ENCODE data around the gene GALNT10. TPM values are rescaled to one million over a fixed set of nuclear protein-coding genes. Genes with fewer than 3 reads are reported as not detected.

The GALNT10 gene
- total and polyA plus RNA-seq, 9 of the 15 experiments (the other 6 are each of a cell fraction or from before 2014, with no cell fraction given) = 4.6 to 37.1 (median 13.3) TPM

- no peak overlapping the region for H2AFZ ChIP-seq (ENCODE audit: low read depth, low read length)
- POLR2A ChIA-PET = interaction anchor here (1.0 to 1.1 kb wide), 2 partner anchors 9 to 331 kb away, joined by 3 read pairs; no protein-coding TSS in a partner anchor
- no peak overlapping the region for H3K4me2 ChIP-seq (ENCODE audit: insufficient read depth, low read length)
- 0 out of 4 replicates have a peak overlapping the region, but pooled peaks of 1 of the 2 experiments have one; percentile 4 for H3K9ac ChIP-seq (ENCODE audit: insufficient read depth in 1 of 2, low read depth in 2 of 2, low read length in 2 of 2)
- peak; percentile 43 for TF ChIP-seq FOSL1 (tag; conservative IDR thresholded peaks at IDR 0.05)
- peak; percentile 56; the same call in 1 of the 2 replicates for TF ChIP-seq NFE2 (IDR thresholded peaks at IDR 0.05; ENCODE audit: low read depth)
- peak; percentile 27; the same call in 1 of the 2 replicates for TF ChIP-seq MAFG (tag; conservative IDR thresholded peaks at IDR 0.05)
- no peak for TF ChIP-seq NFRKB (IDR thresholded peaks at IDR 0.05; ENCODE audit: low read depth)
- peak; percentile 21 for TF ChIP-seq CBFA2T3 (IDR thresholded peaks at IDR 0.05)
- TF ChIP-seq CAMTA2 (CRISPR knock-in tag; conservative IDR thresholded peaks at IDR 0.05) = no peak
- intact Hi-C loops (cut with micrococcal nuclease) (no loop called here), in situ Hi-C loops (cut with MboI) (loop anchor here (5.0 kb wide), 1 partner anchor 413 kb away; no protein-coding TSS in a partner anchor)
- H3K27ac ChIP-seq (ENCODE audit: extremely low read depth, low read depth, low read length) = no peak overlapping the region; the same call in 2 of the 3 replicates
- CTCF ChIA-PET (ENCODE audit: low intra/inter-chr PET ratio) = no interaction called here
- no peaks in the 10 kb centered on the region for H3K9me1 ChIP-seq (ENCODE audit: control insufficient read depth, insufficient read depth, low read length)
- H4K20me1 ChIP-seq (replicated peaks; ENCODE audit: control insufficient read depth, insufficient read depth, low read length) = no peaks in the 10 kb centered on the region
- H3K4me1 ChIP-seq (replicated peaks in 1 of 2; ENCODE audit: control insufficient read depth in 2 of 2, insufficient read depth in 2 of 2, low read length in 2 of 2) = peaks cover 6 to 7% of the 10 kb centered on the region in 2 experiments; a peak in 3 of 5 replicates
- FAIRE-seq = peak; percentile 37
- H3K36me3 ChIP-seq (ENCODE audit: control insufficient read depth, insufficient read depth, low read length) = peaks cover 13% of the 10 kb centered on the region; the same call in 2 of the 3 replicates
- no peaks in the 10 kb centered on the region for H3K27me3 ChIP-seq (ENCODE audit: control insufficient read depth in 2 of 2, insufficient read depth in 2 of 2, low read length in 2 of 2)
- no peaks in the 10 kb centered on the region for H3K79me2 ChIP-seq (ENCODE audit: control insufficient read depth, insufficient read depth, low read length)
- peak; percentile 58 for ATAC-seq
- no peak overlapping the region for H3K4me3 ChIP-seq
- H3K9me3 ChIP-seq (replicated peaks; ENCODE audit: control insufficient read depth, insufficient read depth, low read depth, low read length) = no peaks in the 10 kb centered on the region
- DNase-seq (ENCODE audit: extremely low read depth in 1 of 4, low spot score in 3 of 4) = peak in 1 of 4 experiments; percentile 27
- WGBS (ENCODE audit: insufficient coverage, low coverage, missing lambda C conversion rate) = 58% methylated on average over 14 of the region's 14 CpGs
- BruUV-seq (replicated peaks) = no TSS peak
Observed at GRCh38 chr5:154395407-154396106, 205.0 kb downstream of the GALNT10 start.

Measured in K562 (cell line).